22Rv1 (cell line): ENCODE measurements around the gene MTCH2.

Experiments used
- CTCF ChIP-seq: fragments of 450-650 bp; IDR thresholded peaks from 2 replicates; pipeline ENCODE4 v1.5.1; 2017; ENCODE audit warnings: mild to moderate bottlenecking
- ZFX ChIP-seq: fragments of 450-650 bp; IDR thresholded peaks from 2 replicates; pipeline ENCODE4 v1.6.1; 2017; ENCODE audit warnings: antibody characterized with exemption, borderline replicate concordance

GRCh38 chr11:47593934-47594855 lies 48.2 kb downstream of the MTCH2 start, which contains the start of gene C1QTNF4:
- TF ChIP-seq CTCF (no peak), ZFX (no peak)
